SK-N-SH (cell line): ENCODE data around the gene C2orf49. TPM values are rescaled to one million over a fixed set of nuclear protein-coding genes. Genes with fewer than 3 reads are reported as not detected.

ENCODE experiments used
- CTCF ChIA-PET: fragments of 300-600, 350-600 bp; formaldehyde crosslinking; extraction: SDS; loops from one replicate; lab custom pipeline; 2021; lab: Yijun Ruan, JAX
- POLR2A ChIA-PET: fragments of 350-600 bp; sonication (Branson Sonifier 250); formaldehyde crosslinking; extraction: SDS; loops from one replicate; lab custom pipeline; 2020; ENCODE audit warnings: antibody characterized with exemption, inconsistent platforms; lab: Yijun Ruan, JAX
- DNase-seq: peaks from one replicate; pipeline ENCODE4 v3.0.0; 2012
- H2AFZ ChIP-seq: fragments of 200-600 bp; sonication (generic); 2 replicates; pipeline ENCODE4 v1.8.1; 2016; ENCODE audit warnings: antibody characterized with exemption, mild to moderate bottlenecking, low read depth
- H3F3A ChIP-seq: fragments of 200-600 bp; sonication (generic); replicated peaks from 2 replicates; pipeline ENCODE3; 2016; ENCODE audit warnings: antibody characterized with exemption, mild to moderate bottlenecking; ENCODE audit not compliant: insufficient read depth
- H3K27ac ChIP-seq, 2 experiments: fragments of 200-500 bp in 1 of 2; fragments of 200-600 bp in 1 of 2; sonication (Bioruptor generic) in 1 of 2; sonication (generic), shearing (Covaris generic) in 1 of 2; 2 replicates each; pipeline versions ENCODE4 v1.5.1 to v1.6.1; 2014 to 2016; ENCODE audit warnings: low read depth in 2 of 2, inconsistent platforms in 1 of 2, low read length in 1 of 2, mild to moderate bottlenecking in 1 of 2, mixed read lengths in 1 of 2
- H3K27me3 ChIP-seq: fragments of 200-600 bp; sonication (generic), shearing (Covaris generic); 2 replicates; pipeline ENCODE4 v1.6.1; 2016; ENCODE audit warnings: mixed run types; ENCODE audit not compliant: insufficient read depth
- H3K36me3 ChIP-seq, 2 experiments: fragments of 200-500 bp in 1 of 2; fragments of 200-600 bp in 1 of 2; sonication (Bioruptor generic) in 1 of 2; sonication (generic) in 1 of 2; replicated peaks in 1 of 2; 2 replicates each; pipeline versions ENCODE3 to v1.5.1; 2014 to 2016; ENCODE audit warnings: low read length in 1 of 2, mild to moderate bottlenecking in 1 of 2; ENCODE audit not compliant: insufficient read depth in 2 of 2, control insufficient read depth in 1 of 2
- H3K4me1 ChIP-seq, 2 experiments: fragments of 200-500 bp in 1 of 2; fragments of 200-600 bp in 1 of 2; sonication (Bioruptor generic) in 1 of 2; sonication (generic), shearing (Covaris generic) in 1 of 2; 2 replicates each; pipeline versions ENCODE4 v1.5.1 to v1.6.1; 2014 to 2016; ENCODE audit warnings: low read depth in 1 of 2, low read length in 1 of 2, mixed run types in 1 of 2; ENCODE audit not compliant: insufficient read depth in 2 of 2, control insufficient read depth in 1 of 2
- H3K4me2 ChIP-seq: fragments of 200-600 bp; sonication (generic), shearing (Covaris generic); 2 replicates; pipeline ENCODE4 v1.6.1; 2017; ENCODE audit warnings: mixed run types
- H3K4me3 ChIP-seq, 2 experiments: fragments of 200-500 bp in 1 of 2; fragments of 200-600 bp in 1 of 2; sonication (Bioruptor generic) in 1 of 2; sonication (generic), shearing (Covaris generic) in 1 of 2; 2 replicates each; pipeline versions ENCODE4 v1.5.1 to v1.8.1; 2014 to 2016; ENCODE audit warnings: low read depth in 2 of 2, inconsistent platforms in 1 of 2, low read length in 1 of 2, mild to moderate bottlenecking in 1 of 2, mixed read lengths in 1 of 2, moderate library complexity in 1 of 2
- H3K79me2 ChIP-seq: fragments of 200-600 bp; sonication (generic); 2 replicates; pipeline ENCODE4 v1.8.1; 2017; ENCODE audit warnings: mild to moderate bottlenecking; ENCODE audit not compliant: insufficient read depth
- H3K9ac ChIP-seq: fragments of 200-600 bp; sonication (generic); 2 replicates; pipeline ENCODE4 v1.6.1; 2017; ENCODE audit warnings: mixed run types
- H3K9me2 ChIP-seq: fragments of 200-600 bp; sonication (generic); 2 replicates; pipeline ENCODE4 v1.6.1; 2017; ENCODE audit warnings: mixed run types
- H3K9me3 ChIP-seq: fragments of 200-600 bp; sonication (generic); 2 replicates; pipeline ENCODE4 v1.6.1; 2017; ENCODE audit warnings: mixed run types, mild to moderate bottlenecking, moderate library complexity
- H4K20me1 ChIP-seq: fragments of 200-600 bp; sonication (generic); 2 replicates; pipeline ENCODE4 v1.6.1; 2017; ENCODE audit warnings: mild to moderate bottlenecking, mixed run types; ENCODE audit not compliant: insufficient read depth
- CHD2 ChIP-seq: fragments of 150-350 bp; IDR thresholded peaks from 2 replicates; pipeline ENCODE4 v1.6.1; 2018; ENCODE audit warnings: low read length; ENCODE audit not compliant: partially characterized antibody
- ELF1 ChIP-seq: IDR thresholded peaks from 2 replicates; pipeline ENCODE4 v1.4.0; 2012
- EP300 ChIP-seq, 2 experiments: IDR thresholded peaks; 2 replicates each; pipeline versions ENCODE4 v1.4.0 to v1.6.1; 2012; ENCODE audit warnings: borderline replicate concordance in 1 of 2, low read depth in 1 of 2, low read length in 1 of 2
- FOSL2 ChIP-seq: IDR thresholded peaks from 2 replicates; pipeline ENCODE4 v1.4.0; 2012; ENCODE audit warnings: low read depth, mild to moderate bottlenecking, moderate library complexity, borderline replicate concordance
- FOXJ3 ChIP-seq: sonication (generic); formaldehyde crosslinking; IDR thresholded peaks from 2 replicates; pipeline ENCODE4 v1.5.1; 2020; ENCODE audit warnings: mild to moderate bottlenecking, missing genetic modification reagents
- FOXM1 ChIP-seq: IDR thresholded peaks from 2 replicates; pipeline ENCODE4 v1.4.0; 2012; ENCODE audit warnings: low read depth, mild to moderate bottlenecking
- GABPA ChIP-seq: IDR thresholded peaks from 2 replicates; pipeline ENCODE4 v1.4.0; 2012; ENCODE audit warnings: low read depth, mild to moderate bottlenecking
- GATA2 ChIP-seq: sonication (generic); formaldehyde crosslinking; IDR thresholded peaks from 2 replicates; pipeline ENCODE4 v1.5.0; 2020; ENCODE audit warnings: mild to moderate bottlenecking, missing genetic modification reagents
- JUND ChIP-seq: IDR thresholded peaks from 2 replicates; pipeline ENCODE4 v1.4.0; 2012
- MXI1 ChIP-seq: IDR thresholded peaks from 2 replicates; pipeline ENCODE4 v1.6.1; 2012; ENCODE audit warnings: mild to moderate bottlenecking, low read depth, low read length, improper control_type of control experiment
- NFIC ChIP-seq: IDR thresholded peaks from 2 replicates; pipeline ENCODE4 v1.4.0; 2012; ENCODE audit warnings: borderline replicate concordance
- POLR2AphosphoS5 ChIP-seq: IDR thresholded peaks from 2 replicates; pipeline ENCODE4 v1.6.1; 2012; ENCODE audit warnings: low read depth, low read length
- RFX5 ChIP-seq: IDR thresholded peaks from 2 replicates; pipeline ENCODE4 v1.6.1; 2012; ENCODE audit warnings: mild to moderate bottlenecking, improper control_type of control experiment, low read length
- RXRA ChIP-seq: IDR thresholded peaks from 2 replicates; pipeline ENCODE4 v1.4.0; 2012; ENCODE audit warnings: low read depth, mild to moderate bottlenecking, borderline replicate concordance
- SIN3A ChIP-seq: IDR thresholded peaks from 2 replicates; pipeline ENCODE4 v1.6.1; 2012; ENCODE audit warnings: low read depth, mild to moderate bottlenecking, low read length, moderate library complexity, borderline replicate concordance
- TCF12 ChIP-seq: IDR thresholded peaks from 2 replicates; pipeline ENCODE4 v1.4.0; 2012
- TEAD4 ChIP-seq: IDR thresholded peaks from 2 replicates; pipeline ENCODE4 v1.4.0; 2012; ENCODE audit warnings: mild to moderate bottlenecking, borderline replicate concordance; ENCODE audit not compliant: insufficient read depth
- WGBS: methylation state at CpG from one replicate; pipeline ENCODE4 v1.1.6; 2017; ENCODE audit warnings: low lambda C conversion rate; 5-methylcytosine and 5-hydroxymethylcytosine counted together
- polyA plus RNA-seq, 3 experiments: library from polyadenylated mRNA; depleted of rRNA; stranded (reverse); fragments of >200 nt; gene quantifications; 2 replicates each; pipeline ENCODE4 v1.2.3, GENCODE V29; 2012
- TF ChIP-seq, protein P1 (sequence below): fragments of 150-350 bp; IDR thresholded peaks from 2 replicates; pipeline ENCODE4 v1.6.1; 2016; ENCODE audit warnings: mild to moderate bottlenecking, low read depth, low read length
- TF ChIP-seq, protein P2 (sequence below): fragments of 150-350 bp; IDR thresholded peaks from 2 replicates; pipeline ENCODE4 v1.6.1; 2017; ENCODE audit warnings: antibody characterized with exemption, low read length, low read depth, borderline replicate concordance
- TF ChIP-seq, protein P3 (sequence below): IDR thresholded peaks from 2 replicates; pipeline ENCODE4 v1.4.0; 2012; ENCODE audit warnings: low read depth, borderline replicate concordance

C2orf49 gene
- polyA plus RNA-seq, 1 of the 3 experiments (the other 2 are of a cell fraction): 7.6 TPM

DNA sequence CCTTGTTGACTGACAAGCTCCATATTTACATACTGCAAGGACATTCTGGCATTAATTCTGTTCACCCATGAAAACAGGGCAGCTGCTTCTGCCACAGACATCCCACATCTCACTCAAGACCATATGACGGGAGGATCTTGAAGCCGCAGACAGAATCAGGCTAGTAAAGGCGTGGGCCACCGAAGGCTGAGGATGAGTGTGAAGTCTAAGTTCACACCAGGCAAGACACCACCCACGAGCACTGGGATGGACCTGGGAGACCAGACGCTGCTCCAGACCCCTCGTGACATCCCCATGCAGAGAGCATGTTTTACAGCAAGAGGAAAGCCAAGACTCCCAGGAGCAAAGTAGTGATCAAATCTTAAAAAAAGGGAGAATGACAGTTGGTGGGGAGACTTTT lies 58.4 kb downstream of the C2orf49 start:
- Histone ChIP-seq H3K9ac (no peak overlapping the region), H4K20me1 (peaks cover 20% of the 10 kb centered on the region; the same call in 1 of the 2 replicates), H2AFZ (no peak overlapping the region), H3K4me2 (peak overlapping the region; percentile 94; the same call in 1 of the 2 replicates), H3K27me3 (no peaks in the 10 kb centered on the region), H3K4me1 (peaks cover 4 to 15% of the 10 kb centered on the region in 2 experiments), H3K36me3 (peaks cover 0 to 10% of the 10 kb centered on the region in 2 experiments), H3K9me3 (no peaks in the 10 kb centered on the region), H3K79me2 (peaks cover 77% of the 10 kb centered on the region), H3K4me3 (no peak overlapping the region), H3K9me2 (no peaks in the 10 kb centered on the region), H3F3A (peaks cover 23% of the 10 kb centered on the region), H3K27ac (peak overlapping the region in 1 of 2 experiments; percentile 87; a peak in 2 of 4 replicates)
- WGBS: 97% methylated on average over 7 of the region's 7 CpGs
- TF ChIP-seq, protein P1, sequence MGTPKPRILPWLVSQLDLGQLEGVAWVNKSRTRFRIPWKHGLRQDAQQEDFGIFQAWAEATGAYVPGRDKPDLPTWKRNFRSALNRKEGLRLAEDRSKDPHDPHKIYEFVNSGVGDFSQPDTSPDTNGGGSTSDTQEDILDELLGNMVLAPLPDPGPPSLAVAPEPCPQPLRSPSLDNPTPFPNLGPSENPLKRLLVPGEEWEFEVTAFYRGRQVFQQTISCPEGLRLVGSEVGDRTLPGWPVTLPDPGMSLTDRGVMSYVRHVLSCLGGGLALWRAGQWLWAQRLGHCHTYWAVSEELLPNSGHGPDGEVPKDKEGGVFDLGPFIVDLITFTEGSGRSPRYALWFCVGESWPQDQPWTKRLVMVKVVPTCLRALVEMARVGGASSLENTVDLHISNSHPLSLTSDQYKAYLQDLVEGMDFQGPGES: no peak
- no peak for TF ChIP-seq MXI1
- TF ChIP-seq GATA2 (CRISPR knock-in tag): no peak
- TF ChIP-seq FOXJ3 (CRISPR knock-in tag): no peak
- TF ChIP-seq GABPA: no peak
- TF ChIP-seq RFX5: no peak
- no peak for TF ChIP-seq TEAD4
- no peak for TF ChIP-seq JUND
- DNase-seq: no peak
- POLR2A ChIA-PET: no interaction called here
- CTCF ChIA-PET: interaction anchor here (0.7 to 1.4 kb wide), 3 partner anchors 27 to 524 kb away, joined by 3 to 6 read pairs (median 4); no protein-coding TSS in a partner anchor

DNA sequence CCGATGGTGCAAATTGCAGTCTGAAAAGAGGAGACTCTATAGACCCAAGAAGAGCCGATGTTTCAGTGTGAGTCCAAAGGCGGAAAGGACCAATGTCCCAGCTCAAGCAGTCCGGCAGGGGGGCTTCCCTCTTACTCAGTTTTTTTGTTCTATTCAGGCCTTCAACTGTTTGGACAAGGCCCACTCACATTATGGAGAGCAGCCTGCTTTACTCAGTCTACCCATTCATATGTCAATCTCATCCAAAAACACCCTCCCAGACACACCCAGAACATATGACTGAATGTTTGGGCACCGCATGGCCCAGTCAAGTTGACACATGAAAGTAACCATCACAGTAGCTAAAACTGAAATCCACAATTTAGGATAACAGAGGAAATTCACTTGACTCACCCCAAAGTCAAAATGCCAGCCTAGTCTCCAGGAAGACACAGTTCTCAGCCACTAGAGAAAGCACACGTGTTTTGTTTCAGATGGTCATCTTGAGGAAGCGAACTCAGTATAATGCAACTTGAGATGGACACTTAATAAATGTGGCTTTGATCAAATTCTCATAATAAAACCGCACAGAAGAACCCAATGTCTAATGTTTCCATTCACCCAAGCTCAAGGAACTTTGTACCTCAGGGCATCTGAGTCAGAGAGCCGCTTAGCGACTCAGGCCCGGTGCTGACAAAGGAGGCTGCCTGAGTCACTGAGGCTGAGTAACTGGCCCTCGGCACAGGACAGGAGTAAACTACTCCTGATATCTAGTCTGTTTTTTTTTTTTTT lies 59.1 kb downstream of the C2orf49 start:
- peak overlapping the region; percentile 4 to 87; a peak in 3 of 4 replicates for H3K27ac ChIP-seq
- peaks cover 4 to 11% of the 10 kb centered on the region in 2 experiments for H3K4me1 ChIP-seq
- no peaks in the 10 kb centered on the region for H3K9me2 ChIP-seq
- H3K4me2 ChIP-seq: peak overlapping the region; percentile 94
- peak overlapping the region; percentile 99; the same call in 1 of the 2 replicates for H3K9ac ChIP-seq
- peaks cover 69% of the 10 kb centered on the region for H3K79me2 ChIP-seq
- H3K4me3 ChIP-seq: peak overlapping the region in 1 of 2 experiments; percentile 44; a peak in 1 of 4 replicates
- 38% methylated on average over 12 of the region's 12 CpGs for WGBS
- DNase-seq: no peak
- POLR2A ChIA-PET: no interaction called here
- no peaks in the 10 kb centered on the region for H3K27me3 ChIP-seq
- CTCF ChIA-PET: interaction anchor here (1.1 to 2.7 kb wide), 4 partner anchors 27 to 125 kb away, joined by 4 to 7 read pairs (median 6); no protein-coding TSS in a partner anchor
- H2AFZ ChIP-seq: no peak overlapping the region
- H3K9me3 ChIP-seq: no peaks in the 10 kb centered on the region
- peaks cover 23% of the 10 kb centered on the region for H3F3A ChIP-seq
- peaks cover 0 to 8% of the 10 kb centered on the region in 2 experiments for H3K36me3 ChIP-seq
- H4K20me1 ChIP-seq: peaks cover 20% of the 10 kb centered on the region; the same call in 1 of the 2 replicates
- TF ChIP-seq MXI1 (no peak), EP300 (IDR thresholded peaks at IDR 0.05; ENCODE audit: borderline replicate concordance in 1 of 2, low read depth in 1 of 2, low read length in 1 of 2) (peak in 1 of 2 experiments; percentile 74; a peak in 1 of 4 replicates), SIN3A (peak; percentile 34; the same call in 1 of the 2 replicates), RFX5 (no peak), ELF1 (no peak), TCF12 (peak; percentile 91), FOXM1 (peak; percentile 72; the same call in 1 of the 2 replicates), NFIC (peak; percentile 51), RXRA (peak; percentile 85; the same call in 1 of the 2 replicates), TEAD4 (peak; percentile 51; the same call in 1 of the 2 replicates), JUND (peak; percentile 67), FOSL2 (peak; percentile 83; the same call in 1 of the 2 replicates), POLR2AphosphoS5 (no peak), CHD2 (no peak)
- TF ChIP-seq, protein P1: no peak
- TF ChIP-seq, protein P2, sequence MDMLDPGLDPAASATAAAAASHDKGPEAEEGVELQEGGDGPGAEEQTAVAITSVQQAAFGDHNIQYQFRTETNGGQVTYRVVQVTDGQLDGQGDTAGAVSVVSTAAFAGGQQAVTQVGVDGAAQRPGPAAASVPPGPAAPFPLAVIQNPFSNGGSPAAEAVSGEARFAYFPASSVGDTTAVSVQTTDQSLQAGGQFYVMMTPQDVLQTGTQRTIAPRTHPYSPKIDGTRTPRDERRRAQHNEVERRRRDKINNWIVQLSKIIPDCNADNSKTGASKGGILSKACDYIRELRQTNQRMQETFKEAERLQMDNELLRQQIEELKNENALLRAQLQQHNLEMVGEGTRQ: no peak
- TF ChIP-seq, protein P3, sequence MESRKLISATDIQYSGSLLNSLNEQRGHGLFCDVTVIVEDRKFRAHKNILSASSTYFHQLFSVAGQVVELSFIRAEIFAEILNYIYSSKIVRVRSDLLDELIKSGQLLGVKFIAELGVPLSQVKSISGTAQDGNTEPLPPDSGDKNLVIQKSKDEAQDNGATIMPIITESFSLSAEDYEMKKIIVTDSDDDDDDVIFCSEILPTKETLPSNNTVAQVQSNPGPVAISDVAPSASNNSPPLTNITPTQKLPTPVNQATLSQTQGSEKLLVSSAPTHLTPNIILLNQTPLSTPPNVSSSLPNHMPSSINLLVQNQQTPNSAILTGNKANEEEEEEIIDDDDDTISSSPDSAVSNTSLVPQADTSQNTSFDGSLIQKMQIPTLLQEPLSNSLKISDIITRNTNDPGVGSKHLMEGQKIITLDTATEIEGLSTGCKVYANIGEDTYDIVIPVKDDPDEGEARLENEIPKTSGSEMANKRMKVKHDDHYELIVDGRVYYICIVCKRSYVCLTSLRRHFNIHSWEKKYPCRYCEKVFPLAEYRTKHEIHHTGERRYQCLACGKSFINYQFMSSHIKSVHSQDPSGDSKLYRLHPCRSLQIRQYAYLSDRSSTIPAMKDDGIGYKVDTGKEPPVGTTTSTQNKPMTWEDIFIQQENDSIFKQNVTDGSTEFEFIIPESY: no peak
